Measurements from ENCODE around the gene SCGB1C1. TPM values are rescaled to one million over a fixed set of nuclear protein-coding genes. Genes with fewer than 3 reads are reported as not detected.

Gene SCGB1C1
- total and polyA plus RNA-seq, 4 donors = not detected

GRCh38 chr11:223884-224283, 31.0 kb downstream of the SCGB1C1 start:
- H3K9ac ChIP-seq (ENCODE audit: low read depth in 1 of 2, low read length in 2 of 2) = no peak overlapping the region
- no peaks in the 10 kb centered on the region for H3K9me3 ChIP-seq (ENCODE audit: control insufficient read depth in 4 of 4, low read length in 3 of 4)
- no peak overlapping the region for H3K27ac ChIP-seq (ENCODE audit: low read depth in 1 of 2, low read length in 2 of 2)
- H3K27me3 ChIP-seq (ENCODE audit: control insufficient read depth in 4 of 4, insufficient read depth in 4 of 4, low read length in 3 of 4) = no peaks in the 10 kb centered on the region
- DNase-seq (ENCODE audit: low spot score) = no peak
- no peak overlapping the region for H3K4me3 ChIP-seq (ENCODE audit: low read depth in 1 of 3, low read length in 3 of 3)
- no peak for TF ChIP-seq JUND (IDR thresholded peaks at IDR 0.05)
- no peak for TF ChIP-seq FOXA1 (IDR thresholded peaks at IDR 0.05)
- no peak for TF ChIP-seq MAX (IDR thresholded peaks at IDR 0.05)
- TF ChIP-seq GABPA (IDR thresholded peaks at IDR 0.05 in 1 of 2, conservative IDR thresholded peaks at IDR 0.05 in 1 of 2) = no peak
- TF ChIP-seq YY1 (IDR thresholded peaks at IDR 0.05) = no peak
- TF ChIP-seq RXRA (IDR thresholded peaks at IDR 0.05) = no peak
- no peak for TF ChIP-seq CTCF (IDR thresholded peaks at IDR 0.05; ENCODE audit: low read depth, low read length, missing input control)
- TF ChIP-seq REST (IDR thresholded peaks at IDR 0.05) = no peak
- no peak for TF ChIP-seq TAF1 (conservative IDR thresholded peaks at IDR 0.05)
- TF ChIP-seq NR2F2 (IDR thresholded peaks at IDR 0.05) = no peak
- TF ChIP-seq HNF4G (IDR thresholded peaks at IDR 0.05) = no peak
- peaks cover 0 to 17% (median 6%) of the 10 kb centered on the region in 4 donors for H3K36me3 ChIP-seq (ENCODE audit: control insufficient read depth in 4 of 4, insufficient read depth in 3 of 4, low read depth in 1 of 4, low read length in 3 of 4)
- 94% methylated on average over 8 of the region's 9 CpGs for WGBS
- H3K4me1 ChIP-seq (ENCODE audit: control insufficient read depth in 4 of 4, insufficient read depth in 4 of 4, low read length in 3 of 4) = no peaks in the 10 kb centered on the region

GRCh38 chr11:224424-224823, 31.5 kb downstream of the SCGB1C1 start:
- DNase-seq (ENCODE audit: low spot score) = no peak
- Histone ChIP-seq H3K27ac (ENCODE audit: low read depth in 1 of 2, low read length in 2 of 2) (no peak overlapping the region), H3K4me1 (ENCODE audit: control insufficient read depth in 4 of 4, insufficient read depth in 4 of 4, low read length in 3 of 4) (no peaks in the 10 kb centered on the region), H3K4me3 (ENCODE audit: low read depth in 1 of 3, low read length in 3 of 3) (no peak overlapping the region), H3K9me3 (ENCODE audit: control insufficient read depth in 4 of 4, low read length in 3 of 4) (no peaks in the 10 kb centered on the region), H3K27me3 (ENCODE audit: control insufficient read depth in 4 of 4, insufficient read depth in 4 of 4, low read length in 3 of 4) (no peaks in the 10 kb centered on the region), H3K9ac (ENCODE audit: low read depth in 1 of 2, low read length in 2 of 2) (no peak overlapping the region), H3K36me3 (ENCODE audit: control insufficient read depth in 4 of 4, insufficient read depth in 3 of 4, low read depth in 1 of 4, low read length in 3 of 4) (peaks cover 0 to 14% (median 6%) of the 10 kb centered on the region in 4 donors)
- TF ChIP-seq TAF1 (conservative IDR thresholded peaks at IDR 0.05) (no peak), FOXA2 (IDR thresholded peaks at IDR 0.05) (no peak)
- 90% methylated on average over 7 of the region's 7 CpGs for WGBS

- 96% methylated on average over 10 of the region's 10 CpGs for WGBS
- Histone ChIP-seq H3K27ac (ENCODE audit: low read depth in 1 of 2, low read length in 2 of 2) (no peak overlapping the region), H3K9ac (ENCODE audit: low read depth in 1 of 2, low read length in 2 of 2) (no peak overlapping the region), H3K4me3 (ENCODE audit: low read depth in 1 of 3, low read length in 3 of 3) (no peak overlapping the region), H3K4me1 (ENCODE audit: control insufficient read depth in 4 of 4, insufficient read depth in 4 of 4, low read length in 3 of 4) (no peaks in the 10 kb centered on the region), H3K9me3 (ENCODE audit: control insufficient read depth in 4 of 4, low read length in 3 of 4) (no peaks in the 10 kb centered on the region), H3K36me3 (ENCODE audit: control insufficient read depth in 4 of 4, insufficient read depth in 3 of 4, low read depth in 1 of 4, low read length in 3 of 4) (peaks cover 0 to 17% (median 10%) of the 10 kb centered on the region in 4 donors), H3K27me3 (ENCODE audit: control insufficient read depth in 4 of 4, insufficient read depth in 4 of 4, low read length in 3 of 4) (no peaks in the 10 kb centered on the region)
- TF ChIP-seq FOXA1 (IDR thresholded peaks at IDR 0.05) (no peak), HNF4A (conservative IDR thresholded peaks at IDR 0.05) (no peak), RXRA (IDR thresholded peaks at IDR 0.05) (no peak), ATF3 (IDR thresholded peaks at IDR 0.05) (no peak), NR2F2 (IDR thresholded peaks at IDR 0.05) (no peak), EGR1 (IDR thresholded peaks at IDR 0.05; ENCODE audit: low read depth in 2 of 2) (no peak), ZBTB33 (IDR thresholded peaks at IDR 0.05) (no peak), RAD21 (IDR thresholded peaks at IDR 0.05) (no peak), CTCF (IDR thresholded peaks at IDR 0.05; ENCODE audit: low read depth, low read length, missing input control) (no peak), HNF4G (IDR thresholded peaks at IDR 0.05) (no peak)
- DNase-seq (ENCODE audit: low spot score) = no peak
These were observed 33.0 kb downstream of the SCGB1C1 start for GRCh38 chr11:225734-226453.
